SK-N-DZ (cell line): Measurements from ENCODE around the gene VGLL3.
"Not testable (repeated sequence)": the region's sequence is repeated elsewhere in the genome, so short reads cannot be mapped to it uniquely, and the experiment has no call there.

Experiments
- DNase-seq: peaks from one replicate; pipeline ENCODE4 v3.0.0-alpha.2; 2015; ENCODE audit warnings: low spot score

VGLL3 gene

DNA sequence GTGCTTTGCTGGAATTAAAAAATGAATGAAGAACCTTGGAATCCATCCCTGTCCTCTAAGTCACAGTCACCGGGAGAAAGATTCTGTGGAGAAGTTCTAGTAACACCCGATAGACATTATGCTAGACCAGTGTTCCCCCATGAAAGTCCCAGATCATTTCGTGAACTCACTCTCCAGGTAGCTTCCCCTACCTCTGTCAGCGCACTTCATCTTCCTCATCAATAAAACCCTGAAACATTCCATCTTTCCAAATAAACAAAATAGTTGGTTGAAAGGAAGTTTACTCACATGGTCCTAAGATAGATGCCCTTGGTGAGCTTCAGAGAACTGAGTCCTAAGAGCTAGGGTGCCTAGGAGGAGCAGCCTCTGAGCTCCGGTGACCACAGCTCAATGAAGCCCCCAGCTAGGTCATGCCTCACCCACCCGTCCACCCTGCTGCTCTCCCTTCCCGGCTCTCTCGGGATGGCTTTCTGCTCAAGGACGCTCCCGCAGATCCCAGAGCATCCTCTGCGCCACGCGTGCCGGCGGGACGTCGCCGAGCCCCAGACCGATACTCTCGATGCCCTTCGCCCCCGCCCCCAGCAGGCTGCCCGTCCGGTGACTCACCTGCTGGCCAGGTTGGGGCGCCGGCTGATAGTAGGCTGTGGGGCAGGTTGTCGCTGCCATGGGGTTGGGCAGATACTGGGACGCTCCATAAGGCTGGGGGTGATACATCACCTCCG, 776 bp downstream of the VGLL3 start:
- no peak for DNase-seq

DNA sequence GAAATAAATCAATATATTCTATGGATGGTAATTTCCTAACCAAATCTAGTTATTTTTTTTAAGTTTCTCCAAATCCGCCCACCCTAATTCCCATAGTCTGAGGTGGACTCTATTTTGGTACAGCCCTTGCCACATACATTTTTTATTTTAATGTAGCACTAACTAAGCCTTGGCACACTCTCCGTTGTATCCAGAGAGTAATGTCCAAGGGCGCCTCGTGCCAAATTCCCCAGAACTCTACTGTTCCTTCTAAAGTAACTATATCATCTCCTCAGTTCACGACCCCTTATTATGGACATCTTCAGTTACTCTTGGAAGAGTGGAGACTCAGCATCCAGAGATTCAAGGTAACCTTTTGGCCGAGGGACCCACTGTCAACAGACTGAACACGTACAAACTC, 1.3 kb downstream of the VGLL3 start:
- DNase-seq, result no peak

DNA sequence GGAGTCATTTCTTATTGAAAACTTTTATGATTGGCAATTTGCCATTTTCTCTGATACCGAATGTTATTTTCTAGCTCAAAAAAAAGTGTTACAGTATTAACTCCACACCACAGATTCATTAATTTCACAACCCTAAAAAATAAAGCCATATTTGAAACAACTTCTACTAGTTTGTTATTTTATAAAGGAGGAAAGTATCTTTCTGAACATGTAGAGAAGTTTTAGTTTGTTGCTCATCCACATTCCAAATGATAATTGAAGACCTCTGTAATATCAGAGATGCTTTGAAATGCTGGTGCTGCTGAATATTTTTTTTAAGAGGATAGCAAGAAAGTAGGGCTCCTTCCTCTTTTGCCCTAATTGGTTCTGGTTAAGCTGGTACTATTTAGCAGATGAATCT, 1.9 kb downstream of the VGLL3 start:
- DNase-seq, result no peak

DNA sequence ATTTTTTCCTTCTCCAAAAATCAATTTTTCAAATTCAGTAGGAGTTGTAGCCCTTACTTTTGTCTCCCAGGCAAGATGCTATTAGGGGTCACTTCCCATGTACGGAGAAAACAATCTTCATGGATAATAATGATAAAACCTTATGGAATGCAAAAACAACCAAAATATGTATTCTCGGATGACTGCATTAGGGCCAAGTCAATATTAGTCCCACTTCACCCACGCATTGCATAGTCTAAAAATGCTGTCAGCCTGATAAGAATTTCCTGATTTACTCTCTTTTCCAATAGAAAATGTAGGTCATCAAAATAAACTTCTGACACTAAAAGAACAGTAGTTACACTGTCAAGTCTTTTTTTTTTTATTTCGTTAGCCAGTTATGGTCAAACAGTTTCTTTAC, 2.7 kb downstream of the VGLL3 start:
- DNase-seq, result no peak

DNA sequence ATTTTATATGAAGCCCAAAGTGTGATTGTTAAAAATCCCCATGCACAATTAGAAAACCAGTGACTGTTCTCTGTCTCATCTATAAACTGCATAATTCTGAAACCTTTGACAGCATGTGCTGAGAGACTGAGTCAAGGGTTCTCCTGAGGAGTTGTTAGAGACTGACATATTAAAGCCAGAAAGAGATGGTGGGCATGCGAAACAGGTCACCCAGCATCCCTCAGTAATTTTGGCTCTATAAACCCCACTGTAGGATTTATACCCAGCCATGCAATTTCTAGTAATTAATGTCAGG, 3.6 kb downstream of the VGLL3 start:
- DNase-seq, result no peak

DNA sequence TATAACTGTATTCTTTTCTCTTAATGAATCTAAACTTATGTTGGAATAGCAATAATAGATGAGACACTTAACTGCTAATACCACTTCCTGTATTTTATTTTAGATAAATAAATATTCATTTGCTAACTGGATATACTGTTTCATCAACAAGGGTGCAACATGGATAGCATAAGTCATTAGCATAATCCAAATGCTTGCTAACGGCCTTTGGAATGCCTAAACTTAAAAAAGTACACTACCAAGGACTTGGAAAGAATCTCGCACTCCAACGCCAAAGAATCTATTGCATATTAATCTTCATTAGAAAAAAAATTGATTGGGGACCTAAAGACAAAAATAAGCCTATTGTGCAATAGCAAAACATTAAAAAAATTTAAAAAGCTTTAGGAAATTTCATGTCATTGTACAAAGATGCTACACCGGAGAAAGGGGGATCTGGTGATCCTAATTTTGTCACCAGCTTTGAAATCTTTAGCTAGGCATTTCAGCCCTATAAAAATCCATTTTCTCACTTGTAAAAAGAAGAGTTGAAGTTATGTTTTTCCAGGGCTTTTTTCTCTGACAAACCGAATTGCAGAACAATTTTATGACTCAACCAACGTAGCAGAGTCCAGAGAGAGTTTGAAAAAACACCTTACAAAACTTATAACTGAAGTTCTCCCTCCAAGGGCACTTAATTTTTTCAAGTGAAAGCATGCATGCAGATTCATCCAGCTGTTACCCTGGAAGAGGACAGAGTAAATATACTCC, 4.1 kb downstream of the VGLL3 start:
- DNase-seq, result no peak

DNA sequence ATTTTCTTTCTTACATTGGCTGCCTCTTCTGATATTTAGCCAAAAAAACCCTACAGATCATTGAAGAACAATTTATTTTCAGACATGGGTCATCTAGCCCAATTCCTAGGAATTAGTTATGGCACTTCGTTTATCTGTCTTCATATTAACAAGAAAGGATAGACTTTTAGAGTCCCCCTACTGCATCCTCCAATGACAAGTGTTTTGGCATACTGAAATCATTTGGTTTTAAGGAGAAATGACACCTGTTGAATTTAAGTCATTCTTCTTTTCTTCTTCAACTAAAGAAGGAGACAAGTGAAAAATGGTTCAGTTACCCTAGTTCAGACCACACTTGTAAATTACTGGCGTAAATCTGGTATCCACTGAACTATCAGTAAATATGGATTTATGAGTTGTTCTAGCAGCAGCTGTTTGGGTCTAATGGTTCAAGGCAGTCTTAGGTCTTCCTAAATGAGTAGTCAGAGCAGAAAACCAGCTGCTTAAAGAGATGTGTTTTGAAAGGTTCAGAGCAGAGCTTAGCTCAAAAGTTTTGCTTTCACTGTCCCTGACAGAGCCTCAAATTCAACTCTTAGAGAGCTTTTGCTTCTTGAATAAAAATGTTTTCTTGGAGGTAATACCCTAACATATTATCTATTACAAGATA, 5.6 kb downstream of the VGLL3 start:
- no peak for DNase-seq

DNA sequence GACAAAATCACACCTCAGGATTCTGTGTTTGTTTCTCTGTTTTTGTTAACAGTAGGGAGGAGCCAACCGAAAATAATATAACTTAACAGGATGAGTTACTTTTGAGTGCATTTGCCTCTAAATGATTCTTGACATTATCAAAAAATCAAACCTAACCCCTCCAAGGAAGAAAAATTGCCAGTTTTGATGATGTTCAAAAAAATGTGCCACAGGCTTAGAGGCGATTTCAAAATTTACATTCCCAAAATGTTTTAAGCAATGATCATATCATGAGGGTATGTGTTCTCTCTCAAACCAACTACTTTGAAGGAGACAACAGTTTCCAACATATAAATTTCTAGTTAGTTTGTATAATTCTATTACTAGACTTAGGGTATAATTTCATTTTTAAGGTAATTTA, 6.7 kb downstream of the VGLL3 start:
- no peak for DNase-seq

DNA sequence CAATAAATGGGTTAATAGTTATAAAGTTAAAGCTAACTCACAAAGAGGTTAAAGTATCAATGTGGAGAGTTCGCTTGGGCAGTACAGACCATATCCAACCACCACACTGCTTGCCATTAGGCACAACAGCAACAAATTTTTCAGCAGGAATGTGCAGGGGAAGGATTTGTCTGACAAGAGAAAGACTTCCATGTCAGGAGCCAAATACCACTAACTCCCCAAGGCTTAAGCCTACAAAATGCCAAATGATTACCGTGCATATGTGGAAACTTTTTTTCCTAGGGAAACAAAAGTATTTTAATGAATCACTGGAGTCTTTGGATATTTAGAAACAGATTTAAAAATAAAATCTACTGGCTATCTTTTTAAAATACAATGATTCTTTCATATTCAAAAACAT, 8.1 kb downstream of the VGLL3 start:
- DNase-seq, result no peak

DNA sequence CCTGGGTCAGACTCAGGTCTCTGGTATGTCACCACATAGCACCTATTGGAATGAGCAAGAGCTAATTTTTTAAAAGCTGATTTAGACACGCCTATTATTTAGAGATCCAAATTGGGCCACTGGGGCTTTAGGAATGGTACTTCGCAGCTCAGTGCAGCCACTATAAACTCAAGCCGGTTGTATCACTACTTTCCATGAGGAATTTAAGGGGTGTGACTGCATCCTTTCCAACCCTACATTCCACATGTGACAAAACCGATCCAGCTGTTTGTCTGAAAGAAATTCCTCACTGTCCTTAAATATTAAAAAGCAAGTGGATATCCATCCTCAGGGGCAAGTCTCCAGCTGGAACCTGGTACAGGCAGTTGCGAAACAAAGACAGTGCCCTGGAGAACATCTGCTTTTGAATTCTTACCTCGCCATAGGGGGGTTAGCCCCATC, 12.8 kb downstream of the VGLL3 start:
- DNase-seq, result no peak

DNA sequence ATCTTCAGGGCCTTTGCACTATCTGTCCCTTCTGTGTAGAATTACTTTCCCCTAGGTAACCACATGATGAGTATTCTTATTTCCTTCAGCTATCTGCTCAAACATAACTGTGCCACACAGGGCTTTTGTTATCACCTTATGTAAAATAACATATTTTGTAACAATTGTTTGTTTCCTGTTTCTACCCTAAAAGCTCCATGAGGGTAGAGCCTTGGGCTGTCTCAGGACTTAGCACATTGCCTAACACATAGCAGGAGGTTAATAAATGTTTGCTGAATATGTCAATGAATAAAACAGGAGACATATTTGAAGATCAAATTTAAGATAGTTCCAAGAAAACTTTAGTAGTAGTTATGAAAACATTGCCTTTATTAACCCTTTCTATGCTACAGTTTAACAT, 14.7 kb downstream of the VGLL3 start:
- no peak for DNase-seq

DNA sequence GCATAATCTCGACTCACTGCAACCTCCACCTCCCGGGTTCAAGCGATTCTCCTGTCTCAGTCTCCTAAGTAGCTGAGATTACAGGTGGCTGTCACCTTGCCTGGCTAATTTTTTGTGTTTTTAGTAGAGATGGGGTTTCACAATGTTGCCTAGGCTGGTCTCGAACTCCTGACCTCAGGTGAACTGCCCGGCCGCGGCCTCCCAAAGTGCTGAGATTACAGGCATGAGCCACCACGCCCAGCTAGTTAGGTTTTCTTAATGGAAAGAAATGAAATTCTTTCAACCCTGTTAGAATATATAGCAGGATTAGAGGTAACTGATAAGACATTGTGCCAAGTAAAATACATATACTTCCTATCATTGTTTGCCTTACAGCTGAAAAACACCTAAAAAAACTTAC, 16.8 kb downstream of the VGLL3 start:
- not testable (repeated sequence) for DNase-seq

DNA sequence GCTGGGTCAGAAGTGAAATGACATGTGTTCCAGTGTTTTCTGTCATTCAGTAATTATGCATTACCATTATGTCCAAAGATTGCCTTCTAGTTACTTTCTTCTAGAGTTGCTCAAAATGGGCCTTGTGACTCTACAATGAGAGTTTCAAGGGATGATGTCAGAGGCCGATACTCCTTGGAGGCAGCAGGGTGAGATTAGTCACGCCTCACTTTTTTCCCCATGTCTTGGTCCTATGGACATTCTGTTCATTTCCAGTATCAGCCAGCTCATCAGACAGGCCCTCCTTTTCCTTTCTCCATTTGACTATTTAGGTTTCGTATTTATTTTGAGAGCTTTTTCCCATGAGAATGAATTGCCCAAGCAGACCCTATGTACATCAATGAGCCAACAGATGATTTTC, 17.5 kb downstream of the VGLL3 start:
- no peak for DNase-seq

DNA sequence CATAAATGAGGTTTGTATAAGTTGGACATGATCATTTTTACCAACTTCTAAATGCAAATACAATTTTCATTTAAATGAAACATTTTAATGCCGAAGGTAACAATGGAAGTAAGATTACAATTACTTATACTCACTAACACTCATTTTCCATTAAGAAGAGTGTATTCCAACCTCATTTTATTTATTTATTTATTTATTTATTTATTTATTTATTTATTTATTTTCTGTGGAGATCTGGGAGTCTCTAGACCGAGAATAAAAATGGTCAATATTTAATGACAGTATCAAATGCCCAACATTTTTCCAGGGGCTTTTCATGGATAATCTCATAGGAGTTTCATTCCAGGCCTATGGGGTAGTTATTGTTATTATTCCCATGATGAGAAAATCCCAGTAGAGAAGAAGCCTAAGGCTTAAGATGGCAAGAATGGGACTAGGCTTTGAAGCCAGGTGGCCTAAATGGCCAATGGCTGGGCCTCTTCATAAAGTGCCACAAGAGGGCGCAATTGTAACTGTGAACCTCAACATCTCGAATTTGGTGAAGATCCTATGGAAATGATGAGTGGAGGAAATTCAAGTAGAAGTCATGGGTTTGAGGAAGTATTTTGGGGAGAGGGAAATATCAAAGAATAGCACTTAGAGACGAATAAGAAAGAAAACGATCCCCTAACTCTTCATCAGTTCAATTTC, 21.3 kb downstream of the VGLL3 start:
- no peak for DNase-seq

DNA sequence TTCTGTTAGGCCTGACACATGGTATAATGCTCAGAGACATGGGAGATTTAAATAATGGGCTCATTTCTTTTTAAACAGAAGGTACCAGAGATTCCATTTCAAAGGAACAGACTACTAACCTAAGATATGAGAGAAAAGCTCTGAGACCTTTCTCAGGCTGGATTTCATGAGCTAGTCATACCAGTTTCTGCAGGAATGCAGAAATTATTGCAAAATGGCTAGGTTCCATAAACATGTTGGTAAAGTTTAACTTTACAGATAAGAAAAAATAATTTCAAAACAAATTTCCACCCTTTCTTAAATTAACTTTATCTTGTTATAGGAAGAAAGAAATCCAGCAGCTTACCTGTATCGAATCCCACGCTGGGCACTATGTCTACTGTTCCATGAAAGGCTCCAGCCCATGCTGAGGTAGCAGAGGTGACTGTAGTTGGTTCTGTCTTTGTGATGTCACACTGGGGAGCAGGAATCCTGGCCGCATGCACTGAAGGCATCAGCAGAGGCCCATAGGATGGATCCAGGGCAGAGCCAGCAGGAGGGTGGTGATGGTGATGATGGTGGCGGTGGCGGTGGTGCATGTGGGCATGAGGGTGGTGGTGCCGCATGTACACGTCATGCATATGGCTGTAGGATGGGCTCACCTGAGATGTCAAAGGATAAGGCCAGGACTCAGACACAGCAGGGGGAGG, 22.6 kb downstream of the VGLL3 start:
- DNase-seq, result no peak

DNA sequence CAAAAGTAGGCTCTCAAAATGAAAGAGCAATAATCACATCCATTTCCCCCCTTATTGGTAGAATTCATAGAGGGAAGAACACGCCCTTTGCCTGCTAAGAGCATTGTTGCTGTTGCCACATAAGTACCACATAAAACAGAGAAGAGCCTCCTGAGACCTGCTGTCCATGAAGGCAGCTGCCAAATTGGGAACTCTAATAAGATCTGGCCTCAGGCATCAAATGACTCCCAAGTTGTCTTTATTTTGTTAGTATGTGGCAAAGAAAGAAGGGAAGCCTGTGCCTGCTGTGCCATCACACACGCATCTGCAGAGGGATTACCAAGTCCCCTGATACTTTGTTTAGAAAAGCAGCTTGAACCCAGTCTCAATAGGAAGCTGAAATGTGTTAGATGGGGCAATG, 23.9 kb downstream of the VGLL3 start:
- DNase-seq, result no peak

DNA sequence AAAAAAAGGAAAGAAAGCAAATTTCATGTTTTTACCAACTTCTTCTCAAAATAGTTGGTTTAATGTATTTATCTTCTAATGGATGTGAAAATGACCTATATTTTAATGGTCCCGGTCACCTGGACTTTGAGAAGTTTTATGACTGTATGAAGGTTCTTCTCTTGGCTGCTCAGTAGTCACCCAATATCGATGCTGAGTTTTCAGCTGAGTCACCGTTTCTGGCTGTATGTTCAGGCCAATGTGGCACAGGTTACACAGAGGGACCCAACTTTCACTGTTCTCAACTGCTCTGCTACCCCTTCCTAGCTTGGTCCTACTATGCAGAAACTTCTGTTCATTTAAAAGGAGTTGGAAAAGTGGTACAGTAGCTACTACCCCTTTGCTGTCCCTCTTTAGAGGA, 25.8 kb downstream of the VGLL3 start:
- DNase-seq, result no peak

DNA sequence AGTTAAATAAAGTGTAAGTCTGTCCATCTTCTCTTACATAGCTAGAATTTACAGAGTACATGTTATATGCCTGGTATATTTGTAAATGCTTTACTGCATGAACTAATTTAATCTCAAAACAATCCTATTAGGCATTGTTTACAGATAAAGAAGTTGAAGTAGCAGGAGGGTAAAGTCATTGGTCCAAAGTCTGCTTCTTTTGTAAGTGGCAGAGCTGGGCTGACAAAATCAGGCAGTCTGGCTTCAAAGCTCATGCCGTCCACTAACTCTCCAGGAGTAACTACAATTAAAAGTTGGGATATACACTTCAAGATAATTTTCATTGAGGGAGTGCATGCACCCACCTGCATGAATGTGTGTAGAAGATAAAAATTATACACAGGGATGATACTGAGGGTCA, 27.3 kb downstream of the VGLL3 start:
- no peak for DNase-seq

DNA sequence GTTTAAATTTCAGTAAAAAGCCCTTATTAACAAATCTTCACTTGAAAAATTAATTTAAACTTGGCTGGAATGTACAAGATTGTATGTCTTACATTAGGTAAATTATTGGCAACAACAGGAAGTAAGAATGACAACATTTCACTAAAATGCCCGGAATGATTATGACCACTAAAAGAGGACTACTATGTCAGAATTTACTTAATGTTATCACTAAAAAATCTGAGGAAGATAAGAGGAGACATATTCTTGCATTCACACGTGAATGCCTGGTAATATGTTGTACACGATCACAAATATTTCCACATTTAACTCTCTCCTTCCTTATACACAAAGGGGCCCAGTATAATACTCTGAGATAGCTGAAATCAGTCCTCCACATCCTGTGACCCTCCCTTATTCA, 29.7 kb downstream of the VGLL3 start:
- no peak for DNase-seq

DNA sequence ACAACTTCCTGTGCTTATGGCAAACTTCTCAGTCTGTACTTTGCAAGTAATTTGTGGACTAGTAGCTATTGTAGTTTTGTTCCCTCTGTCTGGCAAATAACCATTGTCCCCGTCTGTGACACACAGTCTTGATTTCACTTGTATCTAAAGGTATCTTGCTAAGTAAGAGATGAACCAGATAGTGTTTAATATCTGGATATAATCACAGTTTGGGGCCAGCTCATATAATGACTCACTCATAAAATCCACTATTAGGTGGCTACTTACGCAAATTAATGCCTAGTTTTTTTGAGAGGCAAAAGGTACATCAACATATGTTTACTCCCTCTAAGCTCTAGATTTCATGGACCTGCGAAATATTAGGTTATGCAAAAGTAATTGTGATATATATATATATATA, 30.4 kb downstream of the VGLL3 start:
- no peak for DNase-seq

DNA sequence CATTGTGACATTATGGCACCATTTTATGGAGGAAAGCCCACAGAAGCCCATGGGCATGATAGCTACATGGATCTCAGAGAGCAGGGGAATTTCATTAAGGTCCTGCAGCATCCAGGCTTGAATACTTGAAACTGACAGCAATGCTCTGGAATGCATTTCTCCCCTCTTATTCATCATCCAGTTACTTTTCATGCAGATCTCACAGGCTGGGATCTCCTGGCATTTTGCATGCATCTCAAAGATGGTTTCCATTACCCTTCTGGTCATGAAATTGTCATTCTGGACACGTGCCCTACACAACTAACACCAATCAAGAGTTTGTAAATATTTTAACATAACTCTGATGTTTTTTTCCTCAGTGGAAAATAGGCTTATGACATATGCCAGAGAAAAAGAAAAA, 32.4 kb downstream of the VGLL3 start:
- no peak for DNase-seq

DNA sequence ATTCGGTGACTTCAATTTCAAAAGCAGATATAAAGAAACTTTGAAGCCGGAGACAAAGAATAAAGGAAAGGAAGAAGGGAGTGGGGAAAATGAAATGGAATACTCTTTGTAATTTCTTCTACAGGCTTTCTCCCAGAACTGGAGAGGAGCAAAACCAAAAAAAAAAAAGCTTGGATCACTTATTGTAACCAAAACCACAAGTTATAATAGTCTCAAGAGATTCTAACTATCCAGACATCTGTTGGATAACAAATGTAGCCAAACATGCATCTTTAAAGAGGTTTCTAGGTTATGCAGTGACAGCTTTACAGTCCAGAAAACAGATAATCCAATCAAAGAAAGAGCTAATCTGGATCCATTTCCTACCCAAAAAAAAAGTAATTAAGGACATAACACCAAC, 36.2 kb downstream of the VGLL3 start:
- DNase-seq, result no peak
